ENCODE measurements around the gene CORO1A.
A peak's percentile ranks its signal among the peaks of the same experiment; 100 is the strongest.
"Not testable (repeated sequence)": the region's sequence is repeated elsewhere in the genome, so short reads cannot be mapped to it uniquely, and the experiment has no call there.

CORO1A gene

DNA sequence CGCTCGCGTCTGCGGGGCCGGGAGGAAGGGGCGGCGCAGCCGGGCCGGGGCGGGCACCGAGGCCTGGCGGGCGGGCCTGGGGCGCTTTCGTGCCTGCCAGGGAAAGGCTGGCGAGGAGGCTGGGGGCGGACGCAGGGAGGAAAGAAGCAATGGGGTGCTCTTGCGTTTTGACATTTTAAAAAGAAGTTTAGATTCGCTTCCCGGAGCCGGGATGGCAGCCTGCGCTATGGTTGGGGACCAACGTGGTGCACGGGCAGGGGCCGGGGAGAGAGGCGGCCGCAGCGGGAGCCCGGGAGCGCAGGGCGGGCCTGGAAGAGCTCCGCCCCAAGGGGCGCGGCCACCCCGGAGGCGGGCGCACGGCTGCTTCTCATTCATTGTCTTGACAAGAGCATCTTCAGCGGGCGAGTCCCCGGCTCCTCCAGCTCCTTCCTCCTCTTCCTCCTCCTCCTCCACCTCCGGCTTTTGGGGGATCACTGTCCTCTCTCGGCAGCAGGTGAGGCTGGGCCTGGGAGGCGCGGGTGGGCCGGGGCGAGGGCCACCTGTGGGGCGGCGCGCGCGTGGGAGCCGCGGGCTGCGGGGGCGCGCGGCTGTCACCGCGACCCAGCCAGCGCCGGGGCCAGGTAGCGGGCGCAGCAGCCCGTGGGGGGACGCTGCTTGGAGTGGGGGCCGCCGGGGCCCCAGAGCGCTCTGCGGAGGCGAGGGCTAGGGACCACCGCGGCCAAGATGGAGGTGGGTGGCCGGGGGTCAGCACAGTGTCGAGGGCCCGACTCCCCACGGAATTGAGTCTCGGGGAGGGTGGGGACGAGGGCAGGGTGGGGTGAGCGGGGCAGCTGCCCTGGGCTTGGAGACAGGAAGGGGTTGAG lies at the start of gene CORO1A:
Gene CORO1A (plus strand): TSS at position 370 of the 863 bp plus-strand sequence. CDS start 1,608 bp downstream, outside the sequence.
- DNase-seq (ENCODE audit: low read depth in 4 of 4, low spot score in 1 of 4), result peak; percentile 61 to 81 (median 72)

DNA sequence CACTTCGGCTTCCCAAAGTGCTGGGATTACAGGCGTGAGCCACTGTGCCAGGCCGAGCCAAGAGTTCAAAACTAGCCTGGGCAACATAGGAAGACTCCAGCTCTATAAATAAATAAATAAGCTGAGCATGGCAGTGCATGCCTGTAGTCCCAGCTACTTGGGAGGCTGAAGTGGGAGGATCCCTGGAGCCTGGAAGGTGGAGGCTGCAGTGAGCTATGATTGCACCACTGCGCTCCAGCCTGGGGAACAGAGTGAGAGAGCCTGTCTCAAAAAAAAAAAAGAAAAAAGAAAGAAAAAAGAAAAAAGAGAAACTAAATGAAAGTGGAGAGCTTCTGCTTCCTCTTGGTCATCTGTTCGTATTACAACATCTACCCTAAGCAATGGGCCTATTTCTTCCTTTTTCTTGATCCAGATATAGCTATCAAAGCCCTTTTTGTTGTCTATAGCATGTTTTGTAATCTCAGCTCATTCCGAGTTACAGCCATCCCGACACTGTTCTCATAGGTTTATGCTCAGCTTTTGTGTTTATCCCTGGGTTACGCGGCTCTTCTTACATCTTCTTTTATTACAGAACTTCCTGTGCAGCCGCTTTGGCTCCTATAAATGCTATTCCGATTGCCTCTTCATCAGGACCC lies 46.3 kb upstream of the CORO1A start:
- DNase-seq (ENCODE audit: low read depth in 4 of 4, low spot score in 1 of 4), result no peak

DNA sequence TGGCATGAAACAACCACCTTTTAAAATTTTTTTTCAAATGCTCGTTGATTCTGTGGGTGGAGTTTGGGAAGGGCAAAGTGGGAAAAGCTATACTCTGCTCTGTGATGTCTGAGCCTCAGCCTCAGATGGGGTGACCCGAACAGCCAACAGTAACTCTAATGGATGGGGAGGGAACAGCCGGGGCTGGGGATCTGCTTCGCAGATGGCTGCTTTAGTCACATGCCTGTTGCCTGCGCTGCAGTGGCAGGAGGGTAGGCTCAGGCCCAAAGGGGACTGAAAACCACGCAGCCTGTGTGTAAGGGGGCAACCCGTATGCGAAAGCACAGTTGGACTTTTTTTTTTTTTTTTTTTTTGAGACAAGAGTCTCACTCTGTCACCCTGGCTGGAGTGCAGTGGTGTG lies 45.5 kb upstream of the CORO1A start:
- no peak for DNase-seq (ENCODE audit: low read depth in 4 of 4, low spot score in 1 of 4)

GRCh38 chr16:30139583-30140481 lies 43.6 kb upstream of the CORO1A start:
- DNase-seq (ENCODE audit: low read depth in 4 of 4, low spot score in 1 of 4), result no peak

DNA sequence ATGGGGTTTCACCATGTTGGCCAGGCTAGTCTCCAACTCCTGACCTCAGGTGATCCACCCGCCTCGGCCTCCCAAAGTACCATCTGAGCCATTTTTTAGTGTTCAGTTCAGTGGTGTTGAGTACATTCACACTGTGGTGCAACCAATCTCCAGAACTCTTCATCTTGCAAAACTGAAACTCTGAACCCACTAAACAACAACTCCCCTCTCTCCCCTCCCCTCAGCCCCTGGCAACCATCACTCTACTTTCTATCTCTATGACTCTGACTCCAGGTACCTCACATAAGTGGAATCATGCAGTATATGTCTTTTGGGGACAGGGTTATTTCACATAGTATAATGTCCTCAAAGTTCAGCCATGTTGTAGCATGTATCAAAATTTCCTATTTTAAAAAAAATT lies 41.7 kb upstream of the CORO1A start:
- DNase-seq (ENCODE audit: low read depth in 4 of 4, low spot score in 1 of 4), result no peak

- no peak for DNase-seq (ENCODE audit: low read depth in 4 of 4, low spot score in 1 of 4)
Measured at GRCh38 chr16:30142672-30143346, 40.6 kb upstream of the CORO1A start.

DNA sequence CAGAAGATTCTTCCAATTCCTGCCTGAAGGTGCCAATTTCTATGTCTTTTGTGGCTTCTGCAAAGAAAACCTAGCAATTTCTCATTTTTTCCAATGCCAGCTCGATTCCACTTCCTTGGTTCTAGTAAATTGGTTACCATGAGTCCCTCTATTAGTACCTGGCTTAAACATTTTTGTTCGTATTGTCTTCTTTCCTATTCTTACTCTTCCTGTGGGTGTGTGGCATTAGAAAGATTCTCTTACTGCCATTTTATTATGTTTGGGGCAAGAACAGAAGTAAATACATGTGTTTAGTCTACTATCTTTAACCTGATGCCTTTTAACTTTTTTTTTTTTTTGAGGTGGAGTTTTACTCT lies 40.1 kb upstream of the CORO1A start:
- no peak for DNase-seq (ENCODE audit: low read depth in 4 of 4, low spot score in 1 of 4)

DNA sequence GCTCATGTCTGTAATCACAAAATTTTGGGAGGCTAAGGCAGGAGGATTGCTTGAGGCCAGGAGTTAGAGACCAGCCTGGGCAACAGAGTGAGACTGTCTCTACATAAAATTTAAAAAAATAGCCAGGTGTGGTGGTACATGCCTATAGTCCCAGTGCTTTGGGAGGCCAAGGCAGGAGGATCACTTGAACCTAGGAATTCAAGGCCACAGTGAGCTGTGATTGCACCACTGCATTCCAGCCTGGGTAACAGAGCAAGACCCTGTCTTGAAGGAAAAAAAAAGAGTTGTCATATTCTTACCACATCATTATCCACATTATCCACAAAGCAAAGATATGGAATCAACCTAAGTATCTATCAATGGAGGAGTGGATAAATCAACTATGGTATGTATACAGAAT lies 39.4 kb upstream of the CORO1A start:
- no peak for DNase-seq (ENCODE audit: low read depth in 4 of 4, low spot score in 1 of 4)

DNA sequence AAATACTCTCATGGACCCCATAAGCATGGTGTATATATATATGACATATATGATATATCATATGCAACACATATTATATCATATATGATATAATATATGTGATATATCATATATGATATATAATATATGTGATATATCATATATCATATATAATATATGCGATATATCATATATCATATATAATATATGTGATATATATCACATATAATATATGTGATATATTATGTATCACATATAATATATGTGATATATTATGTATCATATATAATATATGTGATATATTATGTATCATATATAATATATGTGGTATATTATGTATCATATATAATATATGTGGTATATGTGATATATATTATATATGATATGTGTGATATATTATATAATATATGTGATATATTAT lies 38.5 kb upstream of the CORO1A start:
- no peak for DNase-seq (ENCODE audit: low read depth in 4 of 4, low spot score in 1 of 4)

DNA sequence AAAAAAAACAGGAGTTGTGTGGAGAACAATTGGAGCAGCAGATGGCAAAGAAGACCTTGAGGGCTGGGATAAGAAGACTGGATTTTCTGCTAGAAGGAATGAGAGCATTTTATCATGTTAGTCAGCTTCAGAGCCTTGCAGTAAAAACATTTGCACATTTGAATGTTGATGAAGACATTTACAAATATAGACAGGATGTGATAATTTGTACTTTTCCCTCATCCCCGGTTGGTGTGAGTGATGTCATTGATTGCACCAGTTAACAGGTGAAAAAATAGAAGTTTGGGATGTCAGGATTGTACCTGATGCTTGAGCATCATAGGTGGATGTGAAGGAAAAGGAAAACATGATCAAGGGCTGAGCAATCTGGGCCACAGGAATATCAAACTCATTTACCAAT lies 37.7 kb upstream of the CORO1A start:
- no peak for DNase-seq (ENCODE audit: low read depth in 4 of 4, low spot score in 1 of 4)

DNA sequence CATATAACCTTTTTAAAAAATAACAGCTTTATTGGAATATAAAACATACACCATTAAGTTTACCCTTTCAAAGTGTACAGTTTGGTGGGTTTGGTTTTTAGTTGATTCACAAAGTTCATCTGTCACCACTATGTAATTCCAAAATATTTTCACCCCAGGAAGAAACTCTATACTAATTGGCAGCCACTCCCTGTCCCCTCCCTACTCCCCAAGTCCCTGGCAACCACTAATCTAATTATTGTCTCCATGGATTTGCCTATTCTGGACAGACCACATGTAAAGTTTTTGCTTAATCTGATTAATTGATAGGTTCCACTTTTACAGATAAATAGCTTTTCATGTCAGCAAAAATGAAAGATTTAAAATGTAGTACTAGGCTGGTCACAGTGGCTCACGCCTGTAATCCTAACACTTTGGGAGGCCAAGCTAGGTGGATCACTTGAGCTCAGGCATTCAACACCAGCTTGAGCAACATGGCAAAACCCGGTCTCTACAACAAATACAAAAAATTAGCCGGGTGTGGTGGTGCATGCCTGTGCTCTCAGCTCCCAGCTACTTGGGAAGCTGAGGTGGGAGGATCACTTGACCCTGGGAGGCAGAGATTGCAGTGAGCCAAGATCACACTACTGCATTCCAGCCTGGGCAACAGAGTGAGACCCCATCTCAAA lies 35.4 kb upstream of the CORO1A start:
- DNase-seq (ENCODE audit: low read depth in 4 of 4, low spot score in 1 of 4), result no peak

GRCh38 chr16:30149250-30149930 lies 34.0 kb upstream of the CORO1A start:
- DNase-seq (ENCODE audit: low read depth in 4 of 4, low spot score in 1 of 4), result no peak

GRCh38 chr16:30151091-30151490 lies 32.3 kb upstream of the CORO1A start:
- DNase-seq (ENCODE audit: low read depth in 4 of 4, low spot score in 1 of 4), result no peak

DNA sequence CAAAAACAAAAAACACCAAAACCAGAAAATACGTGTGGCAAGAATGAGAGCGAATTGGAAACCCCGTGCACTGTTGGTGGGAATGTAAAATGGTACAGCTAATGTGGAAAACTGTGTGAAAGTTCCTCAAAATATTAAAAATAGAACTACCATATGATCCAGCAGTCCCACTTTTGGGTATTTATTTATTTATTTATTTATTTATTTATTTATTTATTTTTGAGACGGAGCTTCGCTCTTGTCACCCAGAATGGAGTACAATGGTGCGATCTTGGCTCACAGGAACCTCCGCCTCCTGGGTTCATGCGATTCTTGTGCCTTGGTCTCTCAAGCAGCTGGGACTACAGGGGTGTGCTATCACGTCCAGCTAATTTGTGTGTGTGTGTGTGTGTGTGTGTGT lies 30.9 kb upstream of the CORO1A start:
- no peak for DNase-seq (ENCODE audit: low read depth in 4 of 4, low spot score in 1 of 4)

DNA sequence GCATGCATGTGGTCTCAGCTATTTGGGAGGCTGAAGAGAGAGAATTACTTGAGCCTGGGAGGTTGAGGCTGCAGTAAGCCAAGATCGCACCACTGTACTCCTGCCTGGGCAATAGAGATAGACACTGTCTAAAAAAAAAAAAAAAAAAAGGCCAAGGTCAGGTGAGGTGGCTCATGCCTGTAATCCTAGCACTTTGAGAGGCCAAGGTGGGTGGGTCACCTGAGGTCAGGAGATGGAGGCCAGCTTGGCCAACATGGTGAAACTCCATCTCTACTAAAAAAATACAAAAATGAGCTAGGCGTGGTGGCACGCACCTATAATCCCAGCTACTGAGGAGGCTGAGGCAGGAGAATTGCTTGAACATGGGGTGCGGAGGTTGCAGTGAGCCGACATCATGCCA lies 28.2 kb upstream of the CORO1A start:
- no peak for DNase-seq (ENCODE audit: low read depth in 4 of 4, low spot score in 1 of 4)

- no peak for DNase-seq (ENCODE audit: low read depth in 4 of 4, low spot score in 1 of 4)
Measured at GRCh38 chr16:30157214-30157613, 26.2 kb upstream of the CORO1A start.

GRCh38 chr16:30163538-30163937 lies 19.9 kb upstream of the CORO1A start:
- no peak for DNase-seq (ENCODE audit: low read depth in 4 of 4, low spot score in 1 of 4)

- no peak for DNase-seq (ENCODE audit: low read depth in 4 of 4, low spot score in 1 of 4)
Measured at GRCh38 chr16:30166202-30166902, 17.1 kb upstream of the CORO1A start.

- DNase-seq (ENCODE audit: low read depth in 4 of 4, low spot score in 1 of 4), result not testable (repeated sequence)
Measured at GRCh38 chr16:30168746-30169145, 14.7 kb upstream of the CORO1A start.
